SK-N-SH (cell line): ENCODE data around the gene BTBD9. TPM values are rescaled to one million over a fixed set of nuclear protein-coding genes. Genes with fewer than 3 reads are reported as not detected.

Experiments
- CTCF ChIA-PET: fragments of 300-600, 350-600 bp; formaldehyde crosslinking; extraction: SDS; loops from one replicate; lab custom pipeline; 2021; lab: Yijun Ruan, JAX
- POLR2A ChIA-PET: fragments of 350-600 bp; sonication (Branson Sonifier 250); formaldehyde crosslinking; extraction: SDS; loops from one replicate; lab custom pipeline; 2020; ENCODE audit warnings: antibody characterized with exemption, inconsistent platforms; lab: Yijun Ruan, JAX
- DNase-seq: peaks from one replicate; pipeline ENCODE4 v3.0.0; 2012
- H2AFZ ChIP-seq: fragments of 200-600 bp; sonication (generic); 2 replicates; pipeline ENCODE4 v1.8.1; 2016; ENCODE audit warnings: antibody characterized with exemption, mild to moderate bottlenecking, low read depth
- H3F3A ChIP-seq: fragments of 200-600 bp; sonication (generic); replicated peaks from 2 replicates; pipeline ENCODE3; 2016; ENCODE audit warnings: antibody characterized with exemption, mild to moderate bottlenecking; ENCODE audit not compliant: insufficient read depth
- H3K27ac ChIP-seq, 2 experiments: fragments of 200-500 bp in 1 of 2; fragments of 200-600 bp in 1 of 2; sonication (Bioruptor generic) in 1 of 2; sonication (generic), shearing (Covaris generic) in 1 of 2; 2 replicates each; pipeline versions ENCODE4 v1.5.1 to v1.6.1; 2014 to 2016; ENCODE audit warnings: low read depth in 2 of 2, inconsistent platforms in 1 of 2, low read length in 1 of 2, mild to moderate bottlenecking in 1 of 2, mixed read lengths in 1 of 2
- H3K27me3 ChIP-seq: fragments of 200-600 bp; sonication (generic), shearing (Covaris generic); 2 replicates; pipeline ENCODE4 v1.6.1; 2016; ENCODE audit warnings: mixed run types; ENCODE audit not compliant: insufficient read depth
- H3K36me3 ChIP-seq, 2 experiments: fragments of 200-500 bp in 1 of 2; fragments of 200-600 bp in 1 of 2; sonication (Bioruptor generic) in 1 of 2; sonication (generic) in 1 of 2; replicated peaks in 1 of 2; 2 replicates each; pipeline versions ENCODE3 to v1.5.1; 2014 to 2016; ENCODE audit warnings: low read length in 1 of 2, mild to moderate bottlenecking in 1 of 2; ENCODE audit not compliant: insufficient read depth in 2 of 2, control insufficient read depth in 1 of 2
- H3K4me1 ChIP-seq, 2 experiments: fragments of 200-500 bp in 1 of 2; fragments of 200-600 bp in 1 of 2; sonication (Bioruptor generic) in 1 of 2; sonication (generic), shearing (Covaris generic) in 1 of 2; 2 replicates each; pipeline versions ENCODE4 v1.5.1 to v1.6.1; 2014 to 2016; ENCODE audit warnings: low read depth in 1 of 2, low read length in 1 of 2, mixed run types in 1 of 2; ENCODE audit not compliant: insufficient read depth in 2 of 2, control insufficient read depth in 1 of 2
- H3K4me2 ChIP-seq: fragments of 200-600 bp; sonication (generic), shearing (Covaris generic); 2 replicates; pipeline ENCODE4 v1.6.1; 2017; ENCODE audit warnings: mixed run types
- H3K4me3 ChIP-seq, 2 experiments: fragments of 200-500 bp in 1 of 2; fragments of 200-600 bp in 1 of 2; sonication (Bioruptor generic) in 1 of 2; sonication (generic), shearing (Covaris generic) in 1 of 2; 2 replicates each; pipeline versions ENCODE4 v1.5.1 to v1.8.1; 2014 to 2016; ENCODE audit warnings: low read depth in 2 of 2, inconsistent platforms in 1 of 2, low read length in 1 of 2, mild to moderate bottlenecking in 1 of 2, mixed read lengths in 1 of 2, moderate library complexity in 1 of 2
- H3K79me2 ChIP-seq: fragments of 200-600 bp; sonication (generic); 2 replicates; pipeline ENCODE4 v1.8.1; 2017; ENCODE audit warnings: mild to moderate bottlenecking; ENCODE audit not compliant: insufficient read depth
- H3K9ac ChIP-seq: fragments of 200-600 bp; sonication (generic); 2 replicates; pipeline ENCODE4 v1.6.1; 2017; ENCODE audit warnings: mixed run types
- H3K9me2 ChIP-seq: fragments of 200-600 bp; sonication (generic); 2 replicates; pipeline ENCODE4 v1.6.1; 2017; ENCODE audit warnings: mixed run types
- H3K9me3 ChIP-seq: fragments of 200-600 bp; sonication (generic); 2 replicates; pipeline ENCODE4 v1.6.1; 2017; ENCODE audit warnings: mixed run types, mild to moderate bottlenecking, moderate library complexity
- H4K20me1 ChIP-seq: fragments of 200-600 bp; sonication (generic); 2 replicates; pipeline ENCODE4 v1.6.1; 2017; ENCODE audit warnings: mild to moderate bottlenecking, mixed run types; ENCODE audit not compliant: insufficient read depth
- CHD2 ChIP-seq: fragments of 150-350 bp; IDR thresholded peaks from 2 replicates; pipeline ENCODE4 v1.6.1; 2018; ENCODE audit warnings: low read length; ENCODE audit not compliant: partially characterized antibody
- ELF1 ChIP-seq: IDR thresholded peaks from 2 replicates; pipeline ENCODE4 v1.4.0; 2012
- IRF3 ChIP-seq: fragments of 150-350 bp; IDR thresholded peaks from 2 replicates; pipeline ENCODE4 v1.6.1; 2016; ENCODE audit warnings: mild to moderate bottlenecking, low read depth, low read length
- JUND ChIP-seq: IDR thresholded peaks from 2 replicates; pipeline ENCODE4 v1.4.0; 2012
- POLR2AphosphoS5 ChIP-seq: IDR thresholded peaks from 2 replicates; pipeline ENCODE4 v1.6.1; 2012; ENCODE audit warnings: low read depth, low read length
- RCOR1 ChIP-seq: fragments of 150-350 bp; IDR thresholded peaks from 2 replicates; pipeline ENCODE4 v1.6.1; 2017; ENCODE audit warnings: antibody characterized with exemption, low read length
- REST ChIP-seq: IDR thresholded peaks from 2 replicates; pipeline ENCODE4 v1.6.1; 2012; ENCODE audit warnings: mild to moderate bottlenecking, low read depth, low read length, moderate library complexity
- RFX5 ChIP-seq: IDR thresholded peaks from 2 replicates; pipeline ENCODE4 v1.6.1; 2012; ENCODE audit warnings: mild to moderate bottlenecking, improper control_type of control experiment, low read length
- RXRA ChIP-seq: IDR thresholded peaks from 2 replicates; pipeline ENCODE4 v1.4.0; 2012; ENCODE audit warnings: low read depth, mild to moderate bottlenecking, borderline replicate concordance
- SIN3A ChIP-seq: IDR thresholded peaks from 2 replicates; pipeline ENCODE4 v1.6.1; 2012; ENCODE audit warnings: low read depth, mild to moderate bottlenecking, low read length, moderate library complexity, borderline replicate concordance
- SMC3 ChIP-seq: IDR thresholded peaks from 2 replicates; pipeline ENCODE4 v1.6.1; 2012; ENCODE audit warnings: low read depth, low read length, improper control_type of control experiment
- TEAD4 ChIP-seq: IDR thresholded peaks from 2 replicates; pipeline ENCODE4 v1.4.0; 2012; ENCODE audit warnings: mild to moderate bottlenecking, borderline replicate concordance; ENCODE audit not compliant: insufficient read depth
- USF2 ChIP-seq: fragments of 150-350 bp; IDR thresholded peaks from 2 replicates; pipeline ENCODE4 v1.6.1; 2017; ENCODE audit warnings: antibody characterized with exemption, low read length, low read depth, borderline replicate concordance
- ZBTB33 ChIP-seq: IDR thresholded peaks from 2 replicates; pipeline ENCODE4 v1.4.0; 2012; ENCODE audit warnings: low read depth, borderline replicate concordance
- WGBS: methylation state at CpG from one replicate; pipeline ENCODE4 v1.1.6; 2017; ENCODE audit warnings: low lambda C conversion rate; 5-methylcytosine and 5-hydroxymethylcytosine counted together
- polyA plus RNA-seq, 3 experiments: library from polyadenylated mRNA; depleted of rRNA; stranded (reverse); fragments of >200 nt; gene quantifications; 2 replicates each; pipeline ENCODE4 v1.2.3, GENCODE V29; 2012

BTBD9 gene
- polyA plus RNA-seq, 1 of the 3 experiments (the other 2 are of a cell fraction): 2.2 TPM

GRCh38 chr6:38686270-38687042 lies 46.7 kb upstream of the BTBD9 start:
- H3F3A ChIP-seq: peaks cover 7% of the 10 kb centered on the region
- no peaks in the 10 kb centered on the region for H3K9me3 ChIP-seq
- no peak overlapping the region for H3K27ac ChIP-seq
- H3K79me2 ChIP-seq: peaks cover 53% of the 10 kb centered on the region
- CTCF ChIA-PET: no interaction called here
- no peak overlapping the region for H3K4me3 ChIP-seq
- H3K9me2 ChIP-seq: no peaks in the 10 kb centered on the region
- no peaks in the 10 kb centered on the region for H3K27me3 ChIP-seq
- WGBS: 98% methylated on average over 4 of the region's 4 CpGs
- no peak overlapping the region for H2AFZ ChIP-seq
- no peak overlapping the region for H3K4me2 ChIP-seq
- H4K20me1 ChIP-seq: peaks cover 17% of the 10 kb centered on the region; the same call in 1 of the 2 replicates
- POLR2A ChIA-PET: no interaction called here
- H3K9ac ChIP-seq: no peak overlapping the region
- DNase-seq: no peak
- TF ChIP-seq RFX5 (no peak), SMC3 (no peak), REST (no peak), CHD2 (no peak), POLR2AphosphoS5 (no peak), IRF3 (no peak), ELF1 (no peak), ZBTB33 (no peak), TEAD4 (no peak), USF2 (no peak), JUND (no peak), RCOR1 (no peak), RXRA (no peak), SIN3A (no peak)
- peaks cover 22 to 43% of the 10 kb centered on the region in 2 experiments for H3K36me3 ChIP-seq
- peaks cover 0 to 5% of the 10 kb centered on the region in 2 experiments; a peak in 1 of 4 replicates for H3K4me1 ChIP-seq
